ENCODE data around the gene TENT4A.

GRCh38 chr5:6788956-6789649, 75.9 kb downstream of the TENT4A start:
- TF ChIP-seq CTCF (IDR thresholded peaks at IDR 0.05) = no peak
- TF ChIP-seq POLR2A (IDR thresholded peaks at IDR 0.05; ENCODE audit: low read depth) = no peak
- TF ChIP-seq EP300 (IDR thresholded peaks at IDR 0.05) = no peak
- no peak for TF ChIP-seq POLR2AphosphoS5 (IDR thresholded peaks at IDR 0.05)
